HepG2 (cell line): ENCODE results near the gene ZNF629. TPM values are rescaled to one million over a fixed set of nuclear protein-coding genes. Genes with fewer than 3 reads are reported as not detected.
A peak's percentile ranks its signal among the peaks of the same experiment; 100 is the strongest.

Experiments used
- ATF2 ChIP-seq: sonication (generic); formaldehyde crosslinking; IDR thresholded peaks from 2 replicates; pipeline ENCODE4 v1.4.0; 2020; ENCODE audit warnings: missing genetic modification reagents
- FOXO1 ChIP-seq: sonication (generic); formaldehyde crosslinking; IDR thresholded peaks from 2 replicates; pipeline ENCODE4 v1.4.0; 2020; ENCODE audit warnings: missing genetic modification reagents
- GTF2F1 ChIP-seq: fragments of 150-350 bp; IDR thresholded peaks from 2 replicates; pipeline ENCODE4 v1.6.1; 2014; ENCODE audit warnings: low read length
- HMGXB4 ChIP-seq, 2 experiments: sonication (generic) in 1 of 2; formaldehyde crosslinking in 1 of 2; IDR thresholded peaks; 2 replicates each; pipeline versions ENCODE4 v1.4.0 to v1.6.1; 2018 to 2020; ENCODE audit warnings: missing genetic modification reagents in 2 of 2, borderline replicate concordance in 1 of 2, low read depth in 1 of 2, mild to moderate bottlenecking in 1 of 2, missing biosample characterization in 1 of 2
- MAFF ChIP-seq: IDR thresholded peaks from 2 replicates; pipeline ENCODE4 v1.6.1; 2011; ENCODE audit warnings: low read depth, low read length, improper control_type of control experiment
- NFKBIZ ChIP-seq: IDR thresholded peaks from 2 replicates; pipeline ENCODE4 v1.6.1; 2018; ENCODE audit warnings: missing genetic modification reagents, missing compliant biosample characterization
- PAXIP1 ChIP-seq: sonication (generic); formaldehyde crosslinking; conservative IDR thresholded peaks from 2 replicates; pipeline ENCODE4 v1.4.0; 2020; ENCODE audit warnings: mild to moderate bottlenecking, missing genetic modification reagents, moderate library complexity
- SETDB1 ChIP-seq: sonication (generic); formaldehyde crosslinking; IDR thresholded peaks from 2 replicates; pipeline ENCODE4 v1.5.1; 2020; ENCODE audit warnings: missing genetic modification reagents, mild to moderate bottlenecking, borderline replicate concordance
- SMAD1 ChIP-seq: sonication (generic); formaldehyde crosslinking; IDR thresholded peaks from 2 replicates; pipeline ENCODE4 v1.4.0; 2020; ENCODE audit warnings: missing genetic modification reagents, low read depth, mild to moderate bottlenecking, borderline replicate concordance
- SOX6 ChIP-seq, 2 experiments: fragments of 450-650 bp in 1 of 2; sonication (generic) in 1 of 2; formaldehyde crosslinking in 1 of 2; IDR thresholded peaks; 2 replicates each; pipeline versions ENCODE4 v1.4.0 to v1.6.1; 2017 to 2020; ENCODE audit warnings: antibody characterized with exemption in 1 of 2, mild to moderate bottlenecking in 1 of 2, missing genetic modification reagents in 1 of 2
- ZBTB26 ChIP-seq: IDR thresholded peaks from 2 replicates; pipeline ENCODE4 v1.6.1; 2016; ENCODE audit warnings: missing compliant biosample characterization, missing genetic modification reagents, borderline replicate concordance
- ZBTB42 ChIP-seq: sonication (generic); formaldehyde crosslinking; IDR thresholded peaks from 2 replicates; pipeline ENCODE4 v1.5.0; 2020; ENCODE audit warnings: mild to moderate bottlenecking, missing genetic modification reagents
- ZGPAT ChIP-seq: IDR thresholded peaks from 2 replicates; pipeline ENCODE4 v1.6.1; 2016; ENCODE audit warnings: mild to moderate bottlenecking
- ZNF263 ChIP-seq: sonication (generic); formaldehyde crosslinking; IDR thresholded peaks from 2 replicates; pipeline ENCODE4 v1.4.0; 2020; ENCODE audit warnings: missing genetic modification reagents
- ZNF44 ChIP-seq: sonication (generic); formaldehyde crosslinking; IDR thresholded peaks from 2 replicates; pipeline ENCODE4 v1.5.1; 2020; ENCODE audit warnings: mild to moderate bottlenecking, missing genetic modification reagents
- ZNF724P ChIP-seq: sonication (generic); formaldehyde crosslinking; IDR thresholded peaks from 2 replicates; pipeline ENCODE4 v1.8.0; 2022; ENCODE audit warnings: missing genetic modification reagents, borderline replicate concordance
- ZNF781 ChIP-seq: sonication (generic); formaldehyde crosslinking; IDR thresholded peaks from 2 replicates; pipeline ENCODE4 v1.5.1; 2020; ENCODE audit warnings: borderline replicate concordance, mild to moderate bottlenecking, missing genetic modification reagents; ENCODE audit errors: not compliant biosample characterization
- polyA plus RNA-seq, 8 experiments: library from polyadenylated mRNA; depleted of rRNA in 3 of 8; stranded (reverse) in 7 of 8; unstranded in 1 of 8; fragments of >200 nt; fragmentation: Illumina TruSeq in 4 of 8; extraction: Trizol in 4 of 8; gene quantifications; 2 replicates each; pipeline versions ENCODE4 v1.2.1 to v1.2.3, GENCODE V29; 2011 to 2016; ENCODE audit warnings: low read depth in 4 of 8, missing spikeins in 1 of 8, mixed read lengths in 1 of 8; ENCODE audit not compliant: insufficient read depth in 1 of 8
- total RNA-seq, 5 experiments: library from RNA; depleted of rRNA; stranded (reverse); fragments of >200 nt; fragmentation: Illumina TruSeq; extraction: Trizol; gene quantifications; 2 replicates each; pipeline ENCODE4 v1.2.3, GENCODE V29; 2016; ENCODE audit warnings: low read depth in 1 of 5

ZNF629 gene
- total and polyA plus RNA-seq, 2 of the 13 experiments (the other 11 are each of a cell fraction or from before 2014, with no cell fraction given) = 6.1 to 16.5 TPM

GRCh38 chr16:30747799-30748633 is 39.0 kb downstream of the ZNF629 start, which contains the start of gene PHKG2 (continued):
- TF ChIP-seq SOX6 (IDR thresholded peaks at IDR 0.05) (no peak), SOX6 (CRISPR knock-in tag; IDR thresholded peaks at IDR 0.05) (no peak), SMAD1 (CRISPR knock-in tag) (peak; percentile 36; the same call in 1 of the 2 replicates), PAXIP1 (CRISPR knock-in tag) (peak; percentile 58; the same call in 1 of the 2 replicates), GTF2F1 (no peak), FOXO1 (CRISPR knock-in tag) (no peak; the same call in 1 of the 2 replicates), MAFF (no peak), ZBTB42 (0 out of 2 replicates have a peak, but pooled peaks have one; percentile 76), ZBTB26 (CRISPR knock-in tag) (no peak; the same call in 1 of the 2 replicates), ZNF44 (CRISPR knock-in tag) (no peak), HMGXB4 (CRISPR knock-in tag; IDR thresholded peaks at IDR 0.05; ENCODE audit: borderline replicate concordance in 1 of 2, low read depth in 1 of 2) (peak; percentile 7 to 47; a peak in 2 of 4 replicates), ZNF781 (CRISPR knock-in tag) (peak; percentile 90), SETDB1 (CRISPR knock-in tag) (no peak), ZNF263 (no peak), ATF2 (CRISPR knock-in tag) (peak; percentile 54; the same call in 1 of the 2 replicates), NFKBIZ (CRISPR knock-in tag) (no peak), ZNF724P (CRISPR knock-in tag) (peak; percentile 30; the same call in 1 of the 2 replicates), ZGPAT (peak; percentile 85)
